HCT116 (cell line): Measurements from ENCODE around the gene TENM4. TPM values are rescaled to one million over a fixed set of nuclear protein-coding genes. Genes with fewer than 3 reads are reported as not detected.

Experiments
- ATAC-seq: fragments of 200-7000 bp; cut with Tn5 transposase; 2 replicates; pipeline ENCODE4 v1.9.1; 2020; ENCODE audit warnings: mild to moderate bottlenecking, moderate library complexity
- BruUV-seq: library from RNA; stranded (reverse); fragments of 400-500 nt; replicated peaks from 2 replicates; lab custom pipeline; 2021; lab: Mats Ljungman, UMichigan
- CTCF ChIA-PET: fragments of 300-600 bp; sonication (Branson Sonifier 250); formaldehyde crosslinking; loops from one replicate; lab custom pipeline; 2021; ENCODE audit warnings: antibody characterized with exemption; lab: Charles Lee
- POLR2A ChIA-PET: fragments of 300-600, 350-600 bp; sonication (Branson Sonifier 250); formaldehyde crosslinking; loops from one replicate; lab custom pipeline; 2021; ENCODE audit warnings: antibody characterized with exemption; lab: Charles Lee
- RAD21 ChIA-PET, 2 experiments: fragments of 300-600 bp; sonication (Branson Sonifier 250); formaldehyde crosslinking; loops; one replicate each; lab custom pipeline; 2023; ENCODE audit warnings: low total read pairs in 2 of 2; ENCODE audit not compliant: uncharacterized antibody in 2 of 2, unreplicated experiment in 2 of 2, low non-redundant PET in 1 of 2; lab: Charles Lee
- DNase-seq: peaks from one replicate; pipeline ENCODE4 v3.0.0-alpha.2; 2010; ENCODE audit warnings: low read depth, low spot score
- H2AFZ ChIP-seq: fragments of 200-600 bp; shearing (Covaris generic), sonication (generic); 2 replicates; pipeline ENCODE4 v1.6.1; 2017; ENCODE audit warnings: low read depth, mixed run types, mixed read lengths, antibody characterized with exemption, low read length; ENCODE audit not compliant: poor library complexity, severe bottlenecking
- H3K27ac ChIP-seq: 2 replicates; pipeline ENCODE4 v1.5.1; 2012; ENCODE audit warnings: low read depth, low read length
- H3K27me3 ChIP-seq: fragments of 200-600 bp; sonication (generic); 2 replicates; pipeline ENCODE4 v1.6.1; 2016; ENCODE audit warnings: mixed run types, low read length, mixed read lengths; ENCODE audit not compliant: insufficient read depth
- H3K36me3 ChIP-seq, 2 experiments: fragments of 200-500 bp in 1 of 2; fragments of 200-600 bp in 1 of 2; sonication (Bioruptor generic) in 1 of 2; sonication (generic) in 1 of 2; 2 replicates each; pipeline versions ENCODE4 v1.5.1 to v1.6.1; 2014 to 2016; ENCODE audit warnings: low read length in 2 of 2, inconsistent platforms in 1 of 2, mixed read lengths in 1 of 2, mixed run types in 1 of 2; ENCODE audit not compliant: insufficient read depth in 2 of 2, control insufficient read depth in 1 of 2
- H3K4me1 ChIP-seq, 2 experiments: fragments of 200-600 bp in 1 of 2; sonication (generic) in 1 of 2; 2 replicates each; pipeline versions ENCODE4 v1.5.1 to v1.6.1; 2012 to 2017; ENCODE audit warnings: low read length in 2 of 2, inconsistent platforms in 1 of 2, mild to moderate bottlenecking in 1 of 2, mixed read lengths in 1 of 2, mixed run types in 1 of 2, moderate library complexity in 1 of 2; ENCODE audit not compliant: insufficient read depth in 2 of 2, control insufficient read depth in 1 of 2
- H3K4me2 ChIP-seq: fragments of 200-600 bp; sonication (generic); 2 replicates; pipeline ENCODE4 v1.6.1; 2017; ENCODE audit warnings: mixed run types, low read length, mixed read lengths
- H3K4me3 ChIP-seq, 2 experiments: fragments of 200-600 bp in 1 of 2; sonication (generic) in 1 of 2; replicated peaks in 1 of 2; 2 replicates each; pipeline ENCODE4 v1.5.1; 2011 to 2016; ENCODE audit warnings: low read length in 2 of 2, control low read depth in 1 of 2, low read depth in 1 of 2, mild to moderate bottlenecking in 1 of 2, mixed read lengths in 1 of 2, mixed run types in 1 of 2
- H3K79me2 ChIP-seq: fragments of 200-600 bp; sonication (generic); 2 replicates; pipeline ENCODE4 v1.6.1; 2017; ENCODE audit warnings: mild to moderate bottlenecking, mixed run types, low read length, moderate library complexity, mixed read lengths; ENCODE audit not compliant: insufficient read depth
- H3K9ac ChIP-seq: fragments of 200-600 bp; sonication (generic); 2 replicates; pipeline ENCODE4 v1.6.1; 2016; ENCODE audit warnings: low read length, mixed read lengths
- H3K9me2 ChIP-seq: fragments of 200-600 bp; sonication (generic), shearing (Covaris generic); 2 replicates; pipeline ENCODE4 v1.6.1; 2017; ENCODE audit warnings: mixed run types, mild to moderate bottlenecking, moderate library complexity; ENCODE audit not compliant: insufficient read depth
- H3K9me3 ChIP-seq, 2 experiments: fragments of 200-500 bp in 1 of 2; fragments of 200-600 bp in 1 of 2; sonication (Bioruptor generic) in 1 of 2; sonication (generic) in 1 of 2; 2 replicates each; pipeline ENCODE4 v1.6.1; 2014 to 2017; ENCODE audit warnings: low read length in 2 of 2, mixed read lengths in 2 of 2, inconsistent platforms in 1 of 2, low read depth in 1 of 2, mild to moderate bottlenecking in 1 of 2, mixed run types in 1 of 2, moderate library complexity in 1 of 2; ENCODE audit not compliant: control insufficient read depth in 1 of 2, insufficient read depth in 1 of 2
- H4K20me1 ChIP-seq: fragments of 200-600 bp; sonication (generic), shearing (Covaris generic); 2 replicates; pipeline ENCODE4 v1.6.1; 2017; ENCODE audit warnings: mixed run types, mild to moderate bottlenecking, moderate library complexity; ENCODE audit not compliant: insufficient read depth
- CBX3 ChIP-seq: IDR thresholded peaks from 2 replicates; pipeline ENCODE4 v1.6.1; 2012; ENCODE audit warnings: low read depth
- EGR1 ChIP-seq: IDR thresholded peaks from 2 replicates; pipeline ENCODE4 v1.6.1; 2012; ENCODE audit warnings: low read depth
- ELF1 ChIP-seq: IDR thresholded peaks from 2 replicates; pipeline ENCODE4 v1.6.1; 2012; ENCODE audit warnings: low read depth, borderline replicate concordance
- EZH2 ChIP-seq: fragments of 200-600 bp; sonication (generic); IDR thresholded peaks from 2 replicates; pipeline ENCODE4 v1.6.1; 2017; ENCODE audit warnings: antibody characterized with exemption, mixed run types
- EZH2phosphoT487 ChIP-seq: fragments of 200-600 bp; IDR thresholded peaks from 2 replicates; pipeline ENCODE4 v1.6.1; 2018; ENCODE audit warnings: antibody characterized with exemption, borderline replicate concordance
- FOSL1 ChIP-seq: IDR thresholded peaks from 2 replicates; pipeline ENCODE4 v1.6.1; 2012; ENCODE audit warnings: low read depth
- JUND ChIP-seq: IDR thresholded peaks from 2 replicates; pipeline ENCODE4 v1.6.1; 2012
- POLR2AphosphoS5 ChIP-seq: IDR thresholded peaks from 2 replicates; pipeline ENCODE4 v1.6.1; 2011; ENCODE audit warnings: mild to moderate bottlenecking, low read depth, low read length, moderate library complexity
- RAD21 ChIP-seq: IDR thresholded peaks from 2 replicates; pipeline ENCODE4 v1.6.1; 2012; ENCODE audit warnings: low read depth, mild to moderate bottlenecking
- SIN3A ChIP-seq: IDR thresholded peaks from 2 replicates; pipeline ENCODE4 v1.6.1; 2012; ENCODE audit warnings: low read depth
- SP1 ChIP-seq: IDR thresholded peaks from 2 replicates; pipeline ENCODE4 v1.6.1; 2012; ENCODE audit warnings: low read depth
- YY1 ChIP-seq: IDR thresholded peaks from 2 replicates; pipeline ENCODE4 v1.6.1; 2011; ENCODE audit warnings: low read length, low read depth, moderate library complexity, mild to moderate bottlenecking; ENCODE audit not compliant: insufficient replicate concordance; ENCODE audit errors: extremely low read depth
- ZBTB33 ChIP-seq: IDR thresholded peaks from 2 replicates; pipeline ENCODE4 v1.6.1; 2011; ENCODE audit warnings: mild to moderate bottlenecking, low read length, moderate library complexity; ENCODE audit not compliant: insufficient replicate concordance; ENCODE audit errors: extremely low read depth
- ZFX ChIP-seq: fragments of 450-650 bp; IDR thresholded peaks from 2 replicates; pipeline ENCODE4 v1.6.1; 2017
- ZNF274 ChIP-seq: fragments of 200-500 bp; sonication (Bioruptor generic); IDR thresholded peaks from 2 replicates; pipeline ENCODE4 v1.6.1; 2014; ENCODE audit warnings: mild to moderate bottlenecking, low read depth, low read length, inconsistent platforms
- intact Hi-C: fragments of 100-400 bp; cut with micrococcal nuclease; formaldehyde crosslinking; loops from 2 replicates; pipeline ENCODE4 v1.10.0; 2022
- total RNA-seq: library from RNA; stranded (reverse); gene quantifications from one replicate; pipeline ENCODE4 v1.2.1, GENCODE V29; 2021; ENCODE audit not compliant: unreplicated experiment
- TF ChIP-seq, protein P1 (sequence below), 3 experiments: fragments of 200-600 bp in 1 of 3; sonication (generic) in 1 of 3; IDR thresholded peaks in 2 of 3; conservative IDR thresholded peaks in 1 of 3; 2 replicates each; pipeline ENCODE4 v1.5.1; 2012 to 2017; ENCODE audit warnings: low read depth in 2 of 3, low read length in 2 of 3, antibody characterized with exemption in 1 of 3, borderline replicate concordance in 1 of 3, control low read depth in 1 of 3, mild to moderate bottlenecking in 1 of 3, mixed read lengths in 1 of 3, mixed run types in 1 of 3, moderate library complexity in 1 of 3; ENCODE audit not compliant: insufficient read depth in 1 of 3
- TF ChIP-seq, protein P2 (sequence below): IDR thresholded peaks from 2 replicates; pipeline ENCODE4 v1.6.1; 2012; ENCODE audit warnings: low read depth
- TF ChIP-seq, protein P3 (sequence below): IDR thresholded peaks from 2 replicates; pipeline ENCODE4 v1.6.1; 2012
- TF ChIP-seq, protein P4 (sequence below): IDR thresholded peaks from 2 replicates; pipeline ENCODE4 v1.6.1; 2012

The TENM4 gene
- total RNA-seq, 1 experiment from 2014 or later = 0.05 TPM

DNA sequence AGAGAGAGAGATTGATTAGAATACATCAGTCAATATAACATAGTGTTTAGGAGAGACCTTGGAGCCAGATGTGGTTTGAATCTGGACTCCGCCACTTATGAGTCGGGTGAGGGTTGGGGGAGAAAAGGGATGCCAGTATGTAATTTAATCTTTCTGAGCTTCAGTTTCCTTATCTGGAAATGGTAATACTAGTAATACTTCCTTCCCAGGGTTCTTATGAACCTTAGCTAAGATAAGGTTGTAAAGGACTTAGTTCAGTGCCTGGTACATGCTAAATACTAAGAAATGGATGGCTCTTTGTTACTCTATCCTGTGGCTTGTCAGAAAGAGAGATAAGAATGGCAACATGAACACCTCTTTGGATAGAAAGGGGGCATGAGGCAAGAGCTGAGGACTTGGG lies 640.1 kb downstream of the TENM4 start:
- CTCF ChIA-PET = no interaction called here
- DNase-seq (no peak), ATAC-seq (no peak)
- H3K4me1 ChIP-seq = no peaks in the 10 kb centered on the region
- H3K9me2 ChIP-seq = no peaks in the 10 kb centered on the region
- no peak overlapping the region for H3K9ac ChIP-seq
- H3K36me3 ChIP-seq = no peaks in the 10 kb centered on the region
- no peak overlapping the region for H3K4me2 ChIP-seq
- H3K9me3 ChIP-seq = no peaks in the 10 kb centered on the region
- RAD21 ChIA-PET = no interaction called here
- no TSS peak for BruUV-seq
- no peak overlapping the region for H3K4me3 ChIP-seq
- no peaks in the 10 kb centered on the region for H3K79me2 ChIP-seq
- peaks cover 21% of the 10 kb centered on the region for H3K27me3 ChIP-seq
- TF ChIP-seq FOSL1 (no peak), ZBTB33 (no peak), CBX3 (no peak), ZNF274 (no peak), EZH2 (no peak), JUND (no peak), POLR2AphosphoS5 (no peak), SP1 (no peak), EGR1 (no peak), SIN3A (no peak), EZH2phosphoT487 (no peak), ELF1 (no peak), ZFX (no peak), YY1 (no peak), RAD21 (no peak)
- TF ChIP-seq, protein P1, sequence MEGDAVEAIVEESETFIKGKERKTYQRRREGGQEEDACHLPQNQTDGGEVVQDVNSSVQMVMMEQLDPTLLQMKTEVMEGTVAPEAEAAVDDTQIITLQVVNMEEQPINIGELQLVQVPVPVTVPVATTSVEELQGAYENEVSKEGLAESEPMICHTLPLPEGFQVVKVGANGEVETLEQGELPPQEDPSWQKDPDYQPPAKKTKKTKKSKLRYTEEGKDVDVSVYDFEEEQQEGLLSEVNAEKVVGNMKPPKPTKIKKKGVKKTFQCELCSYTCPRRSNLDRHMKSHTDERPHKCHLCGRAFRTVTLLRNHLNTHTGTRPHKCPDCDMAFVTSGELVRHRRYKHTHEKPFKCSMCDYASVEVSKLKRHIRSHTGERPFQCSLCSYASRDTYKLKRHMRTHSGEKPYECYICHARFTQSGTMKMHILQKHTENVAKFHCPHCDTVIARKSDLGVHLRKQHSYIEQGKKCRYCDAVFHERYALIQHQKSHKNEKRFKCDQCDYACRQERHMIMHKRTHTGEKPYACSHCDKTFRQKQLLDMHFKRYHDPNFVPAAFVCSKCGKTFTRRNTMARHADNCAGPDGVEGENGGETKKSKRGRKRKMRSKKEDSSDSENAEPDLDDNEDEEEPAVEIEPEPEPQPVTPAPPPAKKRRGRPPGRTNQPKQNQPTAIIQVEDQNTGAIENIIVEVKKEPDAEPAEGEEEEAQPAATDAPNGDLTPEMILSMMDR (IDR thresholded peaks at IDR 0.05 in 2 of 3, conservative IDR thresholded peaks at IDR 0.05 in 1 of 3; ENCODE audit: borderline replicate concordance in 1 of 3, insufficient read depth in 1 of 3, low read depth in 2 of 3, low read length in 2 of 3) = no peak
- TF ChIP-seq, protein P2, sequence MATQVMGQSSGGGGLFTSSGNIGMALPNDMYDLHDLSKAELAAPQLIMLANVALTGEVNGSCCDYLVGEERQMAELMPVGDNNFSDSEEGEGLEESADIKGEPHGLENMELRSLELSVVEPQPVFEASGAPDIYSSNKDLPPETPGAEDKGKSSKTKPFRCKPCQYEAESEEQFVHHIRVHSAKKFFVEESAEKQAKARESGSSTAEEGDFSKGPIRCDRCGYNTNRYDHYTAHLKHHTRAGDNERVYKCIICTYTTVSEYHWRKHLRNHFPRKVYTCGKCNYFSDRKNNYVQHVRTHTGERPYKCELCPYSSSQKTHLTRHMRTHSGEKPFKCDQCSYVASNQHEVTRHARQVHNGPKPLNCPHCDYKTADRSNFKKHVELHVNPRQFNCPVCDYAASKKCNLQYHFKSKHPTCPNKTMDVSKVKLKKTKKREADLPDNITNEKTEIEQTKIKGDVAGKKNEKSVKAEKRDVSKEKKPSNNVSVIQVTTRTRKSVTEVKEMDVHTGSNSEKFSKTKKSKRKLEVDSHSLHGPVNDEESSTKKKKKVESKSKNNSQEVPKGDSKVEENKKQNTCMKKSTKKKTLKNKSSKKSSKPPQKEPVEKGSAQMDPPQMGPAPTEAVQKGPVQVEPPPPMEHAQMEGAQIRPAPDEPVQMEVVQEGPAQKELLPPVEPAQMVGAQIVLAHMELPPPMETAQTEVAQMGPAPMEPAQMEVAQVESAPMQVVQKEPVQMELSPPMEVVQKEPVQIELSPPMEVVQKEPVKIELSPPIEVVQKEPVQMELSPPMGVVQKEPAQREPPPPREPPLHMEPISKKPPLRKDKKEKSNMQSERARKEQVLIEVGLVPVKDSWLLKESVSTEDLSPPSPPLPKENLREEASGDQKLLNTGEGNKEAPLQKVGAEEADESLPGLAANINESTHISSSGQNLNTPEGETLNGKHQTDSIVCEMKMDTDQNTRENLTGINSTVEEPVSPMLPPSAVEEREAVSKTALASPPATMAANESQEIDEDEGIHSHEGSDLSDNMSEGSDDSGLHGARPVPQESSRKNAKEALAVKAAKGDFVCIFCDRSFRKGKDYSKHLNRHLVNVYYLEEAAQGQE = no peak
- TF ChIP-seq, protein P3, sequence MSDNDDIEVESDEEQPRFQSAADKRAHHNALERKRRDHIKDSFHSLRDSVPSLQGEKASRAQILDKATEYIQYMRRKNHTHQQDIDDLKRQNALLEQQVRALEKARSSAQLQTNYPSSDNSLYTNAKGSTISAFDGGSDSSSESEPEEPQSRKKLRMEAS = no peak
- TF ChIP-seq, protein P4, sequence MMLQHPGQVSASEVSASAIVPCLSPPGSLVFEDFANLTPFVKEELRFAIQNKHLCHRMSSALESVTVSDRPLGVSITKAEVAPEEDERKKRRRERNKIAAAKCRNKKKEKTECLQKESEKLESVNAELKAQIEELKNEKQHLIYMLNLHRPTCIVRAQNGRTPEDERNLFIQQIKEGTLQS = no peak
- no peaks in the 10 kb centered on the region for H4K20me1 ChIP-seq
- POLR2A ChIA-PET = interaction anchor here (1.1 kb wide), 1 partner anchor 155 kb away, joined by 3 read pairs; no protein-coding TSS in a partner anchor
- intact Hi-C loops = no loop called here
- H3K27ac ChIP-seq = no peak overlapping the region
- no peak overlapping the region for H2AFZ ChIP-seq
